Measurements from ENCODE around the gene ARHGAP6. TPM values are rescaled to one million over a fixed set of nuclear protein-coding genes. Genes with fewer than 3 reads are reported as not detected.

ARHGAP6 gene
- total and polyA plus RNA-seq, 2 of the 4 experiments (the other 2 are of a cell fraction): 1.4 to 1.8 TPM

DNA sequence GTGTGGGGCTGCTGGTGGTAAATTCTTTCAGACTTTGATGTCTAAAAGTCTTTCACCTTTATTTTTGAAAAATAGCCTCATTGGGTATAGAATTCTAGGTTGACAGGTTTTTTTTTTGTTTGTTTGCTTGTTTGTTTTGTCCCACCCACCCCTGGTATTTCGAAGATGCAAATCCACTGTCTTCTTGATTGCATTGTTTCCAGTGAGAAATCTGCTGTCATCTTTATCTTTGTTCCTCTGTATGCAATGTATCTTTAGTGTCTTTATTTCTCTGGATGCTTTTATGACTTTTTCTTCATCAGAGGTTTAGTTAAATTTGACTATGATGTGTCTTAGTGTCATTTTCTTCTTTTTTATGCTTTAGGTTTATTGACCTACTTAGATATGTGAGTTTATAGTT lies 575.9 kb downstream of the ARHGAP6 start:
- H4K91ac ChIP-seq (ENCODE audit: insufficient read depth, low read depth, low read length): no peak overlapping the region
- H2AK5ac ChIP-seq (ENCODE audit: low read depth, low read length): no peak overlapping the region
- no peak overlapping the region for H2AFZ ChIP-seq (replicated peaks; ENCODE audit: low read length, poor library complexity)
- intact Hi-C loops (cut with micrococcal nuclease) (no loop called here), dilution Hi-C loops (cut with HindIII; ENCODE audit: low sequenced_read_pairs, unreplicated experiment) (no loop called here), in situ Hi-C loops (cut with MboI; ENCODE audit: low sequenced_read_pairs) (no loop called here)
- CTCF ChIA-PET: no interaction called here
- no peak overlapping the region for H4K5ac ChIP-seq (ENCODE audit: low read depth, low read length)
- no peak overlapping the region for H2BK20ac ChIP-seq (ENCODE audit: low read depth, low read length)
- H4K8ac ChIP-seq (ENCODE audit: low read depth in 2 of 2, low read length in 2 of 2): no peak overlapping the region
- TF ChIP-seq RFX5 (IDR thresholded peaks at IDR 0.05; ENCODE audit: low read depth, low read length) (no peak), RAD21 (IDR thresholded peaks at IDR 0.05; ENCODE audit: low read length) (no peak), RCOR1 (IDR thresholded peaks at IDR 0.05; ENCODE audit: insufficient replicate concordance, low read length) (no peak), BHLHE40 (IDR thresholded peaks at IDR 0.05; ENCODE audit: low read depth, low read length) (no peak), CHD1 (IDR thresholded peaks at IDR 0.05; ENCODE audit: low read depth, low read length) (no peak), MAFK (IDR thresholded peaks at IDR 0.05; ENCODE audit: low read depth, low read length) (no peak), MXI1 (IDR thresholded peaks at IDR 0.05; ENCODE audit: borderline replicate concordance, low read depth, low read length) (no peak), NFE2L2 (IDR thresholded peaks at IDR 0.05; ENCODE audit: low read depth, low read length) (no peak), MAZ (IDR thresholded peaks at IDR 0.05; ENCODE audit: borderline replicate concordance, low read depth, low read length) (no peak)
- TF ChIP-seq, protein P1, sequence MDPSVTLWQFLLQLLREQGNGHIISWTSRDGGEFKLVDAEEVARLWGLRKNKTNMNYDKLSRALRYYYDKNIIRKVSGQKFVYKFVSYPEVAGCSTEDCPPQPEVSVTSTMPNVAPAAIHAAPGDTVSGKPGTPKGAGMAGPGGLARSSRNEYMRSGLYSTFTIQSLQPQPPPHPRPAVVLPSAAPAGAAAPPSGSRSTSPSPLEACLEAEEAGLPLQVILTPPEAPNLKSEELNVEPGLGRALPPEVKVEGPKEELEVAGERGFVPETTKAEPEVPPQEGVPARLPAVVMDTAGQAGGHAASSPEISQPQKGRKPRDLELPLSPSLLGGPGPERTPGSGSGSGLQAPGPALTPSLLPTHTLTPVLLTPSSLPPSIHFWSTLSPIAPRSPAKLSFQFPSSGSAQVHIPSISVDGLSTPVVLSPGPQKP (IDR thresholded peaks at IDR 0.05; ENCODE audit: borderline replicate concordance, low read depth, low read length): no peak
- TF ChIP-seq, protein P2, sequence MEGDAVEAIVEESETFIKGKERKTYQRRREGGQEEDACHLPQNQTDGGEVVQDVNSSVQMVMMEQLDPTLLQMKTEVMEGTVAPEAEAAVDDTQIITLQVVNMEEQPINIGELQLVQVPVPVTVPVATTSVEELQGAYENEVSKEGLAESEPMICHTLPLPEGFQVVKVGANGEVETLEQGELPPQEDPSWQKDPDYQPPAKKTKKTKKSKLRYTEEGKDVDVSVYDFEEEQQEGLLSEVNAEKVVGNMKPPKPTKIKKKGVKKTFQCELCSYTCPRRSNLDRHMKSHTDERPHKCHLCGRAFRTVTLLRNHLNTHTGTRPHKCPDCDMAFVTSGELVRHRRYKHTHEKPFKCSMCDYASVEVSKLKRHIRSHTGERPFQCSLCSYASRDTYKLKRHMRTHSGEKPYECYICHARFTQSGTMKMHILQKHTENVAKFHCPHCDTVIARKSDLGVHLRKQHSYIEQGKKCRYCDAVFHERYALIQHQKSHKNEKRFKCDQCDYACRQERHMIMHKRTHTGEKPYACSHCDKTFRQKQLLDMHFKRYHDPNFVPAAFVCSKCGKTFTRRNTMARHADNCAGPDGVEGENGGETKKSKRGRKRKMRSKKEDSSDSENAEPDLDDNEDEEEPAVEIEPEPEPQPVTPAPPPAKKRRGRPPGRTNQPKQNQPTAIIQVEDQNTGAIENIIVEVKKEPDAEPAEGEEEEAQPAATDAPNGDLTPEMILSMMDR (conservative IDR thresholded peaks at IDR 0.05; ENCODE audit: low read depth, low read length): no peak
- TF ChIP-seq, protein P3, sequence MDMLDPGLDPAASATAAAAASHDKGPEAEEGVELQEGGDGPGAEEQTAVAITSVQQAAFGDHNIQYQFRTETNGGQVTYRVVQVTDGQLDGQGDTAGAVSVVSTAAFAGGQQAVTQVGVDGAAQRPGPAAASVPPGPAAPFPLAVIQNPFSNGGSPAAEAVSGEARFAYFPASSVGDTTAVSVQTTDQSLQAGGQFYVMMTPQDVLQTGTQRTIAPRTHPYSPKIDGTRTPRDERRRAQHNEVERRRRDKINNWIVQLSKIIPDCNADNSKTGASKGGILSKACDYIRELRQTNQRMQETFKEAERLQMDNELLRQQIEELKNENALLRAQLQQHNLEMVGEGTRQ (IDR thresholded peaks at IDR 0.05; ENCODE audit: low read depth, low read length): no peak
- no peak for ATAC-seq (ENCODE audit: low read depth)
- no TSS peak for BruUV-seq (replicated peaks)
- no peaks in the 10 kb centered on the region for H3K9me1 ChIP-seq (ENCODE audit: insufficient read depth, low read length)
- H3K36me3 ChIP-seq (ENCODE audit: control insufficient read depth, insufficient read depth, low read length): no peaks in the 10 kb centered on the region
- H3K18ac ChIP-seq (ENCODE audit: low read depth, low read length): no peak overlapping the region
- H3K4me1 ChIP-seq (ENCODE audit: control insufficient read depth, insufficient read depth, low read length): no peaks in the 10 kb centered on the region
- no peak overlapping the region for H3K27ac ChIP-seq (ENCODE audit: insufficient read depth, low read length)
- H3K56ac ChIP-seq (ENCODE audit: extremely low read depth, insufficient read depth, low read length): no peak overlapping the region
- H2BK5ac ChIP-seq (ENCODE audit: low read depth, low read length, poor library complexity, severe bottlenecking): no peak overlapping the region
- no peak overlapping the region for H2BK120ac ChIP-seq (ENCODE audit: low read depth, low read length)
- no peak for DNase-seq
- no peaks in the 10 kb centered on the region for H3K27me3 ChIP-seq (ENCODE audit: control insufficient read depth, insufficient read depth, low read length)
- no peak overlapping the region for H3K9ac ChIP-seq (ENCODE audit: low read depth, low read length)
- H3K4me3 ChIP-seq (ENCODE audit: insufficient read depth, low read depth, low read length): no peak overlapping the region
- POLR2A ChIA-PET (ENCODE audit: unreplicated experiment): no interaction called here
- H3K79me1 ChIP-seq (ENCODE audit: low read depth in 1 of 2, low read length in 2 of 2): no peaks in the 10 kb centered on the region
- H2BK15ac ChIP-seq (ENCODE audit: low read depth, low read length): no peak overlapping the region
- H3K23ac ChIP-seq (ENCODE audit: low read depth, low read length): no peak overlapping the region
- no peak overlapping the region for H2AK9ac ChIP-seq (replicated peaks; ENCODE audit: low read depth, low read length, poor library complexity)
- no peak overlapping the region for H3K4ac ChIP-seq (ENCODE audit: low read depth, low read length)
- H4K20me1 ChIP-seq (ENCODE audit: insufficient read depth, low read length): no peaks in the 10 kb centered on the region
- no peak overlapping the region for H3K4me2 ChIP-seq (ENCODE audit: low read depth, low read length)
- WGBS, 2 experiments (ENCODE audit: extremely low coverage in 2 of 2, insufficient read length in 1 of 2): no CpG with 5 or more reads among the region's 1 CpG
- no peak overlapping the region for H3K14ac ChIP-seq (replicated peaks; ENCODE audit: low read depth, low read length)
- H3K9me3 ChIP-seq (ENCODE audit: control insufficient read depth, insufficient read depth, low read length): peaks cover 6% of the 10 kb centered on the region; the same call in 1 of the 2 replicates
